Psoas muscle (tissue), 8 donors: ENCODE measurements around the gene KCNAB1. TPM values are rescaled to one million over a fixed set of nuclear protein-coding genes. Genes with fewer than 3 reads are reported as not detected.

ENCODE experiments used
- ATAC-seq, 4 donors: fragments of 200-7000 bp; cut with Tn5 transposase; one replicate each; pipeline ENCODE4 v1.9.1; 2020; ENCODE audit warnings: moderate library complexity in 3 of 4, mild to moderate bottlenecking in 2 of 4
- DNase-seq, 2 donors: peaks; one replicate each; pipeline ENCODE4 v3.0.0-alpha.2; 2020
- H3K27ac ChIP-seq: fragments of 200-600 bp; one replicate; pipeline ENCODE4 v1.8.0; 2022
- H3K27me3 ChIP-seq, 3 donors: fragments of 200-600 bp in 1 of 3; one replicate each; pipeline versions ENCODE4 v1.6.1 to v1.8.0; 2013 to 2022; ENCODE audit warnings: low read length in 2 of 3, mild to moderate bottlenecking in 2 of 3, moderate library complexity in 1 of 3; ENCODE audit not compliant: insufficient read depth in 3 of 3
- H3K36me3 ChIP-seq, 2 donors: fragments of 200-600 bp in 1 of 2; one replicate each; pipeline versions ENCODE4 v1.6.1 to v1.8.0; 2013 to 2022; ENCODE audit warnings: low read depth in 1 of 2, mild to moderate bottlenecking in 1 of 2, moderate library complexity in 1 of 2; ENCODE audit not compliant: insufficient read depth in 1 of 2
- H3K4me1 ChIP-seq: fragments of 200-600 bp; one replicate; pipeline ENCODE4 v1.8.0; 2022
- H3K4me3 ChIP-seq: fragments of 200-600 bp; one replicate; pipeline ENCODE4 v1.8.0; 2022; ENCODE audit warnings: mild to moderate bottlenecking
- H3K9me3 ChIP-seq: fragments of 200-600 bp; one replicate; pipeline ENCODE4 v1.8.0; 2022
- CTCF ChIP-seq: fragments of 200-600 bp; IDR thresholded peaks from one replicate; pipeline ENCODE4 v1.8.0; 2022; ENCODE audit warnings: antibody characterized with exemption
- WGBS, 3 donors: extraction: QIAGEN DNeasy Blood & Tissue Kit; methylation state at CpG; one replicate each; pipeline versions ENCODE4 v1.1.6 to v1.1.7; 2013; 5-methylcytosine and 5-hydroxymethylcytosine counted together
- intact Hi-C, 2 donors: fragments of 100-400 bp; cut with DNase I; formaldehyde crosslinking; loops; one replicate each; pipeline versions ENCODE4 v1.11.0 to v1.14.2; 2022
- polyA plus RNA-seq, 3 donors: library from polyadenylated mRNA; stranded (reverse); fragments of 200-250 nt; gene quantifications; one replicate each; pipeline ENCODE4 v1.2.3, GENCODE V29; 2013
- total RNA-seq, 4 donors: library from RNA; stranded (reverse); fragmentation: NEBNext Ultra II Directional in 2 of 4; extraction: Animal tissue kit (Norgen Biotek cat#: 25700) in 2 of 4; gene quantifications; one replicate each; pipeline versions ENCODE4 v1.2.1 to v1.2.4, GENCODE V29; 2021 to 2023
- donor health status: healthy with polysubstance abuse.
- donor health status: DM: no; HTN: no; CAD: no; lungs with moderate emphysema.
- donor health status: Bipolar disorder and iron deficiency.
- donor health status: healthy.
- donor health status: DM: yes; HTN: yes; CAD: no.
- donor health status: DM: no; HTN: no; CAD: no.
- donor health status: DM: no; HTN: no; CAD: no.
- donor health status: DM: yes; HTN: yes; CAD: no.

Gene KCNAB1
- total and polyA plus RNA-seq, 7 donors: 0.66 to 3.1 (median 0.91) TPM

- intact Hi-C loops: no loop called here
- H3K4me3 ChIP-seq: no peak overlapping the region
- DNase-seq: no peak
- H3K27me3 ChIP-seq: no peaks in the 10 kb centered on the region
- WGBS, 3 donors: 83 to 86% (median 83%) methylated on average over 4 of the region's 4 CpGs
- ATAC-seq: no peak
- H3K4me1 ChIP-seq: peaks cover 11% of the 10 kb centered on the region
- no peaks in the 10 kb centered on the region for H3K9me3 ChIP-seq
- H3K27ac ChIP-seq: no peak overlapping the region
- TF ChIP-seq CTCF: no peak
- no peaks in the 10 kb centered on the region for H3K36me3 ChIP-seq
Measured at GRCh38 chr3:156455839-156456238, 335.5 kb downstream of the KCNAB1 start.

- WGBS, 3 donors: 79 to 93% (median 93%) methylated on average over 5 of the region's 5 CpGs
- Histone ChIP-seq H3K4me3 (no peak overlapping the region), H3K27me3 (no peaks in the 10 kb centered on the region), H3K9me3 (no peaks in the 10 kb centered on the region), H3K36me3 (no peaks in the 10 kb centered on the region), H3K4me1 (peaks cover 11% of the 10 kb centered on the region), H3K27ac (no peak overlapping the region)
- no peak for ATAC-seq
- no peak for TF ChIP-seq CTCF
- DNase-seq: no peak
- intact Hi-C loops: no loop called here
Measured at GRCh38 chr3:156456771-156457224, 336.4 kb downstream of the KCNAB1 start.

GRCh38 chr3:156459434-156459833 is 339.1 kb downstream of the KCNAB1 start:
- DNase-seq: no peak
- TF ChIP-seq CTCF: no peak
- Histone ChIP-seq H3K4me3 (no peak overlapping the region), H3K9me3 (no peaks in the 10 kb centered on the region), H3K27ac (no peak overlapping the region), H3K4me1 (peaks cover 11% of the 10 kb centered on the region), H3K27me3 (no peaks in the 10 kb centered on the region), H3K36me3 (no peaks in the 10 kb centered on the region)
- intact Hi-C loops: no loop called here
- ATAC-seq: peak; percentile 56 to 81 (median 72)
- WGBS, 3 donors: 26 to 35% (median 31%) methylated on average over 7 of the region's 7 CpGs

- WGBS, 3 donors: 55 to 64% (median 56%) methylated on average over 2 of the region's 2 CpGs
- Histone ChIP-seq H3K4me1 (peaks cover 11% of the 10 kb centered on the region), H3K36me3 (no peaks in the 10 kb centered on the region), H3K27ac (no peak overlapping the region), H3K27me3 (no peaks in the 10 kb centered on the region), H3K4me3 (no peak overlapping the region), H3K9me3 (no peaks in the 10 kb centered on the region)
- DNase-seq (no peak), ATAC-seq (no peak)
- intact Hi-C loops: no loop called here
- no peak for TF ChIP-seq CTCF
Measured at GRCh38 chr3:156460206-156460611, 339.8 kb downstream of the KCNAB1 start.

- no peak for TF ChIP-seq CTCF
- Histone ChIP-seq H3K36me3 (no peaks in the 10 kb centered on the region), H3K27ac (no peak overlapping the region), H3K27me3 (no peaks in the 10 kb centered on the region), H3K4me1 (peaks cover 11% of the 10 kb centered on the region), H3K4me3 (no peak overlapping the region), H3K9me3 (no peaks in the 10 kb centered on the region)
- no peak for DNase-seq
- intact Hi-C loops: no loop called here
- 96 to 100% (median 97%) methylated on average over 1 of the region's 1 CpG for WGBS, 3 donors
- ATAC-seq: no peak
Measured at GRCh38 chr3:156461889-156462288, 341.5 kb downstream of the KCNAB1 start.
